Osteocyte (in vitro differentiated cells): ENCODE data around the gene RBM15B. TPM values are rescaled to one million over a fixed set of nuclear protein-coding genes. Genes with fewer than 3 reads are reported as not detected.

Experiments
- DNase-seq: peaks from one replicate; pipeline ENCODE4 v3.0.0; 2021; ENCODE audit warnings: mixed read lengths; ENCODE audit not compliant: unreplicated experiment; ENCODE audit errors: extremely low spot score
- H3K27ac Mint-ChIP-seq: one replicate; pipeline ENCODE4 v1.8.0; 2021; ENCODE audit warnings: mild to moderate bottlenecking, mixed read lengths; ENCODE audit not compliant: unreplicated experiment
- H3K27me3 Mint-ChIP-seq: one replicate; pipeline ENCODE4 v1.8.0; 2021; ENCODE audit warnings: mixed read lengths; ENCODE audit not compliant: unreplicated experiment
- H3K36me3 Mint-ChIP-seq: one replicate; pipeline ENCODE4 v1.8.0; 2021; ENCODE audit warnings: mixed read lengths; ENCODE audit not compliant: unreplicated experiment
- H3K4me1 Mint-ChIP-seq: one replicate; pipeline ENCODE4 v1.8.0; 2021; ENCODE audit warnings: mixed read lengths; ENCODE audit not compliant: unreplicated experiment
- H3K4me3 Mint-ChIP-seq: one replicate; pipeline ENCODE4 v1.8.0; 2021; ENCODE audit warnings: mild to moderate bottlenecking, moderate library complexity, mixed read lengths; ENCODE audit not compliant: unreplicated experiment
- H3K9me3 Mint-ChIP-seq: one replicate; pipeline ENCODE4 v1.8.0; 2021; ENCODE audit warnings: mixed read lengths; ENCODE audit not compliant: unreplicated experiment
- total RNA-seq: library from RNA; stranded (reverse); gene quantifications from 2 replicates; pipeline ENCODE4 v1.2.1, GENCODE V29; 2021
- TF ChIP-seq, protein P1 (sequence below): fragments of 200-600 bp; sonication (generic); IDR thresholded peaks from 2 replicates; pipeline ENCODE4 v1.5.0; 2021; ENCODE audit warnings: antibody characterized with exemption, mild to moderate bottlenecking, moderate library complexity

The RBM15B gene
- total RNA-seq, 1 donor from 2014 or later: 50.3 TPM

DNA sequence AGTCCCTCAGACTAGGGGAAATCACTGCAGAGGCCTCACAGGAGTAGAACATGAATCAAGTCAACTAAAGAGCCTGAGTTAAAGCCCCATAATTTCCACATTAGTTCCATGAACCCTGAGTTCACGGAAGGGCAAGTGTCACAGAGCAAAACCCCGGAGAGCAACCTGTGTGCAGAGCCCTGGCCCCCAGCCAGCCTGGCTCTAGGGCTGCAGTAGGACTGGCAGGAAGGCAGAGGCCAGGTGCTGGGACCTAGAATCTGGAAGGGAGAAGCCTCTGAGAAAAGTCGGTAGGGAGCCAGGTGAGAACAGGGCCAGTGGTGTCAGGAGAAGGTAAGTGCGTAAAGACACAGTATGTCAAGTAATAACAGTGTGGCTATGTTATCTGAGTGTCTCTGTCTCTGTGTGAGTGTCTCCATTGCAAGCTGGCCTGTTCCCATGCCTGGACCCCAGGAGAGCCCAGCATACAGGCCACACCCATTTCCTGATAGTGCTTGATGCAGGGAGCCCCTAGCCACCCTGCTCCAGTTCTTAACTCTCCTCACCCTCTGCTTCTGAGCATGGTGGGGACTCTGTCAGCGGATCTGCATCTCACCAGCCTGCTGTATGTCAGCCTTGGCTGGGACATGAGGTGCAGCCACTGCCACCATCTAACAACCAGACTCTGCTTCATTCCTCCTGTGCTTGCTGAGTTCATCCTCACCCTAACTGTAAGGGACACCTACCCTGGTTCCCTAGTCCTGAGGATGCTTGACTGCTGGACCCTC is 17.2 kb upstream of the RBM15B start:
- TF ChIP-seq, protein P1, sequence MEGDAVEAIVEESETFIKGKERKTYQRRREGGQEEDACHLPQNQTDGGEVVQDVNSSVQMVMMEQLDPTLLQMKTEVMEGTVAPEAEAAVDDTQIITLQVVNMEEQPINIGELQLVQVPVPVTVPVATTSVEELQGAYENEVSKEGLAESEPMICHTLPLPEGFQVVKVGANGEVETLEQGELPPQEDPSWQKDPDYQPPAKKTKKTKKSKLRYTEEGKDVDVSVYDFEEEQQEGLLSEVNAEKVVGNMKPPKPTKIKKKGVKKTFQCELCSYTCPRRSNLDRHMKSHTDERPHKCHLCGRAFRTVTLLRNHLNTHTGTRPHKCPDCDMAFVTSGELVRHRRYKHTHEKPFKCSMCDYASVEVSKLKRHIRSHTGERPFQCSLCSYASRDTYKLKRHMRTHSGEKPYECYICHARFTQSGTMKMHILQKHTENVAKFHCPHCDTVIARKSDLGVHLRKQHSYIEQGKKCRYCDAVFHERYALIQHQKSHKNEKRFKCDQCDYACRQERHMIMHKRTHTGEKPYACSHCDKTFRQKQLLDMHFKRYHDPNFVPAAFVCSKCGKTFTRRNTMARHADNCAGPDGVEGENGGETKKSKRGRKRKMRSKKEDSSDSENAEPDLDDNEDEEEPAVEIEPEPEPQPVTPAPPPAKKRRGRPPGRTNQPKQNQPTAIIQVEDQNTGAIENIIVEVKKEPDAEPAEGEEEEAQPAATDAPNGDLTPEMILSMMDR: no peak
- Mint-ChIP-seq H3K27me3 (no peaks in the 10 kb centered on the region), H3K4me3 (no peak overlapping the region), H3K9me3 (no peaks in the 10 kb centered on the region), H3K36me3 (no peaks in the 10 kb centered on the region), H3K27ac (no peak overlapping the region), H3K4me1 (no peaks in the 10 kb centered on the region)
- DNase-seq: no peak

DNA sequence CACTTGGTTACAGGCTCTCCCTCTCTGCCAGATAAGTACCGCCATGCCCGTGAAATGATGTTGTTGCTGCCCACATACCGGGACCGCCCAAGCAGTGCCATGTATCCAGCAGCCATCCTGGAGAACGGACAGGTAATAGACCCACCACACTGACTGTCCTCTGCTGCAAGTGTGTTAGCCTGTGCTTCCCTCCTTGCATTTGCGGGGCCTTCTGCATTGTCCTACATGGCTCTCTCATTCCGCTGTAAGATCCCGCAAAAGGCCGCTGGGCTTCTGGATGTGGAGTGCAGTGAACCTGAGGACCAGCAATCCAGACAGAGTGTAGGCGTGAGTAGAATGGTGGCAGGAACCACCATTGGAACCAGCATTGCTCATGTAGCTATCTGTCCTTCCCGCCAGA is 16.6 kb upstream of the RBM15B start:
- Mint-ChIP-seq H3K4me3 (no peak overlapping the region), H3K9me3 (no peaks in the 10 kb centered on the region), H3K36me3 (no peaks in the 10 kb centered on the region), H3K27me3 (no peaks in the 10 kb centered on the region), H3K4me1 (no peaks in the 10 kb centered on the region), H3K27ac (no peak overlapping the region)
- DNase-seq: no peak
- TF ChIP-seq, protein P1: no peak

DNA sequence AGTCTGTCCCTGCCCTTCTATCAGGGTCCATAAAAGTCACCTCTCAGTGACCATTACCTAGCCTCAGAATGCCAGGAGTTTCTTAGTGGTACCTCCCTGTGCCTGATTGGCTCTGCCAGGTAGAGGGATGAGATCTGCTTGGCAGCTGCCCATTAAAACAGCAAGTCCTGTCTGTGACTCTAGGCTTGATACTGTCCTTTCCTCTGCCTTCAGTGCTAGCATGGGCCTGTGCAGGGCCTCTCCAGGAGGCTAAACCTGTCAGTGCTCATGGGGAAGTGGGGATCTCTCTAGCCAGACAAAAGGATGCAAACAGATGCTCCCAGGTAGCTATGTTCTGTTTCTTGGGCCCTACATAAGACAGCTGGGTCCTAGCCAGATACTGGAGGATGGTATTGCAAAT is 15.9 kb upstream of the RBM15B start:
- DNase-seq: no peak
- Mint-ChIP-seq H3K27ac (no peak overlapping the region), H3K9me3 (no peaks in the 10 kb centered on the region), H3K27me3 (no peaks in the 10 kb centered on the region), H3K4me3 (no peak overlapping the region), H3K4me1 (no peaks in the 10 kb centered on the region), H3K36me3 (no peaks in the 10 kb centered on the region)
- TF ChIP-seq, protein P1: no peak

DNA sequence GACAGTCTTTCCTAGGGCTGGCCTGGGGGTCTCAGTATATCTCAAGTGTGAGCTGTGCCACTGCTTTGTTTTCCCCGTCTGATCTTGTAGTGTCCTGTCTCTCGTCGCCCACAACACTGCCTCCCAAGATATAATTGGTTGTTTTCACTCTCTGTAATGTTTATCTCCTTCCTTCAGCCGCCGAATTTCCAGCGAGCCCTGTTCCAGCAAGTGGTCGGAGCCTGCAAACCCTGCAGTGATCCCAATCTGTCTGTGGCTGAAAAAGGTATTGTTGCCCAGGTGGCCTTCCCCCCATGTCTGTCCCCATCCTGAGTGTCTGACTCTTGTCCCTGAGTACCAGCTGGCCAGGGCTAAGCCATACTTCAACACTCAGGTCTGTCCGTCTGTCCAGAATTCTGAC is 15.5 kb upstream of the RBM15B start:
- H3K9me3 Mint-ChIP-seq: no peaks in the 10 kb centered on the region

DNA sequence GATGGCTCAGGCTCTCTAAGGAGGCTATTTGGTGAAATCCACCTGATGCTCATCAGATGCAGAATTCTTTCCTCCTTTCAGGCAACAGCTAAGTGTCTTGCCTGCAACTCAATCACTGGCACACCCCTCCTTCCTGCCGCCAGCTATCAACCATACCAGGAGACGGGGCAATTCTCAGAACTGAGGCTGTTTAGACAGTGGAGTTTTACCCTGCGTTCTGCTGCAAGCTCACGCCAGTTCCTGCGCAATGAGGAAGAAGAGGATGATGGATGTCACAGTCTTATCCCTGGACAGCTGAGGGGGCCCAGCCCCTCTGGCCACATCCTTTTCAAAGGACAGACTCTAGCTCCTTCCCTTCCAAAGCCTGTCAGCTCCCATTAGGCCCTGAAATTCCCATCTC is 13.0 kb upstream of the RBM15B start:
- H3K27me3 Mint-ChIP-seq: no peaks in the 10 kb centered on the region
- no peaks in the 10 kb centered on the region for H3K9me3 Mint-ChIP-seq
- H3K27ac Mint-ChIP-seq: no peak overlapping the region
- no peak overlapping the region for H3K4me3 Mint-ChIP-seq
- TF ChIP-seq, protein P1: no peak
- DNase-seq: no peak
- no peaks in the 10 kb centered on the region for H3K4me1 Mint-ChIP-seq
- no peaks in the 10 kb centered on the region for H3K36me3 Mint-ChIP-seq

More for the DNA sequence above, 15.5 kb upstream of the RBM15B start:
- Mint-ChIP-seq H3K4me1 (no peaks in the 10 kb centered on the region), H3K27ac (no peak overlapping the region), H3K36me3 (no peaks in the 10 kb centered on the region), H3K27me3 (no peaks in the 10 kb centered on the region), H3K4me3 (no peak overlapping the region)
- no peak for DNase-seq
- TF ChIP-seq, protein P1: no peak
